Hematopoietic multipotent progenitor cell treated with erythropoietin and hydrocortisone succinate and interleukin-3 and kit ligand, for 6 days (in vitro differentiated cells): ENCODE data around the gene MYO1D.

Source experiments
- DNase-seq: peaks from one replicate; pipeline ENCODE4 v3.0.0-alpha.2; 2015

Gene MYO1D

DNA sequence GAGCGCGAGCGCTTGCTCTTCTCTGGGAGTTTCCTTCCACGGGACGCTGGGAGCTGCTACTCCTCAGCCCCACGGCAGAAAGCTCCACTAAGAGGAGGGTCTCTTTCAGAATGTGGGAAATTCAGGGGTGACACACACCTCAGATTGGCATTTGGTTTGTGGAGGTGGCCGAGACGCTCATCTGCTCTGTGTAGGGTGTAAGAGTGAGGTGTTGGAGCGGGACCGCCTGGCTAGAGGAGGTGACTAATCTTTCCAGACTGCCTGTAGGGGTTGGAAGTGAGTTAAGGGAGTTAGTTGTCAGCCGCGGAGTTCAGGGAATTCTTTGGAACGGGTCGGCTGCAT, 431.9 kb downstream of the MYO1D start:
- peak; percentile 65 for DNase-seq

DNA sequence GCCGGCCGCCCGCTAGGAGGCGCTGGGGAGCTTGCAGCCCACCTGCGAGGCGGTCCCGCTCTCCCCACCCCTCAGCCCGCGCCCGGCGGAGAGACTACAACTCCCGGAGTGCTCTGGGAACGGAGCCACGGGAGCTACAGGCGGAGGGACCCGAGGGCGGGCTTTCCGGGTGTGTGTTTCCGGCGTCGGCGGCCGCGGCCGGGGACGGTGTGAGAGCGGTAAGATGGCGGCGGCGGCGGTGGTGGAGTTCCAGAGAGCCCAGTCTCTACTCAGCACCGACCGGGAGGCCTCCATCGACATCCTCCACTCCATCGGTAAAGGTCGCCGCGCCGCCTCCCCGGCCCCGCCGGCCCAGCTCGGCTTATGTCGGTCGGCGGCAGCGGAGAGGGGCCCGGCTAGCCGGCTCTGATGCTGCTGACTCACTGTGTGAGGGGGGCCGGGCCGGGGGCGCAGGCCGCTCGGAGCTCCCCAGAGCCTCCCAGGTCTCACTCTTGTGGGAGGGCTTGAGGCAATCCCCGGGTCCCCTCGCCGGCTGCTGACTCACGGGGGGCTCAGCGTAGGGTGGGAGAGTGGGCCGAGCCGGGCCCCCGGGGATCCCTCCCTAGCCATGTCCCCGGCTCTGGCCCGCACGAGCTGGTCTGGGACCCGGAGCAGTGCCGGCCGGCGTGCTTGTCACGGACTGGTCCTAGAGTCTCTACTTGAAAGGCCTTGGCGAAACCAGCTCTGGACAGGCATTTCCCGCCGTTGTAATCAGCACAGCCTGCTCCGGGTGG, 432.4 kb downstream of the MYO1D start, which contains the start of gene PSMD11:
PSMD11 (plus strand) TSS at position 210 of the 773 bp plus-strand sequence; CDS start at position 224, 14 bp downstream.
- peak; percentile 98 for DNase-seq

DNA sequence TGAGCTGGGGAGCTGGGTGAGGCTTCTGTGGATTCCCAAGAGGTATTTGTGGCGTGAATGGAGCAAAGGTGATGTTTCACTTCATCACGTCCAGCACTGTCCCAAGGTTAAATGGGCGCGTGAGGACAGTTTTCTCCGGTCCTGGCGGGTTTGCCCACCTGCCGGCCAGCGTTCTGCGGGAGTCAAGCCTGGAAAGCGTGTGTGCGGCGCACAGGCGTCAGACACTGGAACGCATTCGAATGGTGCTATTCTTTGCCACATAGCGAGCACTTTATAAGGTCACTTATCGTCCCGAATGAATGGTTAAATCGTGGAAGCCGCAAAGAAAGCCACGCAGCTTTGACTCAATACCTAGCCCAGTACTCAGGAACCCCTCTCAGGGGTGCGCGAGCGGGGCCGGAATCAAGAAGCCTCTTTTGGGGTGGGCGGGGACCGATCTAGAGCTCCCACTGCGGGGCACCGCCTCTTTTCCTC, 433.1 kb downstream of the MYO1D start:
- DNase-seq: no peak
